Osteocyte (in vitro differentiated cells): Measurements from ENCODE around the gene ARF1. TPM values are rescaled to one million over a fixed set of nuclear protein-coding genes. Genes with fewer than 3 reads are reported as not detected.

Source experiments
- DNase-seq: peaks from one replicate; pipeline ENCODE4 v3.0.0; 2021; ENCODE audit warnings: mixed read lengths; ENCODE audit not compliant: unreplicated experiment; ENCODE audit errors: extremely low spot score
- H3K27ac Mint-ChIP-seq: one replicate; pipeline ENCODE4 v1.8.0; 2021; ENCODE audit warnings: mild to moderate bottlenecking, mixed read lengths; ENCODE audit not compliant: unreplicated experiment
- H3K27me3 Mint-ChIP-seq: one replicate; pipeline ENCODE4 v1.8.0; 2021; ENCODE audit warnings: mixed read lengths; ENCODE audit not compliant: unreplicated experiment
- H3K36me3 Mint-ChIP-seq: one replicate; pipeline ENCODE4 v1.8.0; 2021; ENCODE audit warnings: mixed read lengths; ENCODE audit not compliant: unreplicated experiment
- H3K4me1 Mint-ChIP-seq: one replicate; pipeline ENCODE4 v1.8.0; 2021; ENCODE audit warnings: mixed read lengths; ENCODE audit not compliant: unreplicated experiment
- H3K4me3 Mint-ChIP-seq: one replicate; pipeline ENCODE4 v1.8.0; 2021; ENCODE audit warnings: mild to moderate bottlenecking, moderate library complexity, mixed read lengths; ENCODE audit not compliant: unreplicated experiment
- H3K9me3 Mint-ChIP-seq: one replicate; pipeline ENCODE4 v1.8.0; 2021; ENCODE audit warnings: mixed read lengths; ENCODE audit not compliant: unreplicated experiment
- total RNA-seq: library from RNA; stranded (reverse); gene quantifications from 2 replicates; pipeline ENCODE4 v1.2.1, GENCODE V29; 2021
- TF ChIP-seq, protein P1 (sequence below): fragments of 200-600 bp; sonication (generic); IDR thresholded peaks from 2 replicates; pipeline ENCODE4 v1.5.0; 2021; ENCODE audit warnings: antibody characterized with exemption, mild to moderate bottlenecking, moderate library complexity

Gene ARF1
- total RNA-seq, 1 donor from 2014 or later = 305 TPM

DNA sequence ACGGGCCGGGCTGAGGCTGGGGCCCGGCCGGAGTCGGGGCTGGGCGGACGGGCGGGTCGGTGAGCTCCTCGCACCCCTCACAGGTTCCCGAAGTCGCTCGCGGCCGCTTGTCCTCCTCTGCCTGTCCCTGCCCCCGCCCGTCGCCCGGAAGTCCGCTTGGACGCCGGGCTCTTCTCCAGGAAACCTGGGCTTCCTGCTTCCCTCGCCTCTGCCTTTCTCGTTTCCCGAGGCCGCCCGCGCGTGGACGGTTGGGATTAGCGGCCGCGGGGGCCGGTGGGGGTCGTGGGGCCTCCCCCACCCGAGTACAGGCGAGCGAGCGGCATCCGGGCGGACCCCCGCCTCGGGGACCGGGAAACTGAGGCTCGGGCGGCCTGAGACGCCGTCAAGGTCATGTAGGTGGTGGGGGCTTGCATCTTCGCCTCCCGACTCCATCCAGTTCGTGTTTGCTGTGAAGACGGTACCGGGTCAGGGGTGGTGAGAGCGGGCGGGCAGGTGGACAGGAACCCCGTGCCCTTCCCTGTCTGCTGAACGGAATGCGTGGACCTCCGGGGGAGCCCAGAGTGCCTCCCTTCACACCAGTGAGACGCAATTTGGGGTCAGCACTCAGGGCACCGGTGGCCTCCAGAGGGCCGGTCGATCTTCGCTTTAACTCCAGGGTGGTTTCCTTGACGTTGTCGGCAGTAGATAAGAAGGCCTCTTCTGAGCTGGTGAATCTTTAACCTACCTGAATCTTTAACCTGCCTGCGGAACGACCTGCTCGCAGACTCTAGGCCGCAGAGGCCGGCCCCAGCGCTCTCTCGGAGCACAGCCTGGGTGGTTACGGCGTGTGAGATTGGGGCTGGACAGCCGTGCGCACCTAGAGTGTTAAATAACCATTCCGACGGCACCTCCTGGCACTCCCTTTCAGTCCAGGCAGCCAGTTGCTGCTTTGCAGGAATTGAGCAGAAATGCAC, 686 bp downstream of the ARF1 start:
- H3K4me1 Mint-ChIP-seq = peaks cover 47% of the 10 kb centered on the region
- H3K36me3 Mint-ChIP-seq = no peaks in the 10 kb centered on the region
- no peak for DNase-seq

DNA sequence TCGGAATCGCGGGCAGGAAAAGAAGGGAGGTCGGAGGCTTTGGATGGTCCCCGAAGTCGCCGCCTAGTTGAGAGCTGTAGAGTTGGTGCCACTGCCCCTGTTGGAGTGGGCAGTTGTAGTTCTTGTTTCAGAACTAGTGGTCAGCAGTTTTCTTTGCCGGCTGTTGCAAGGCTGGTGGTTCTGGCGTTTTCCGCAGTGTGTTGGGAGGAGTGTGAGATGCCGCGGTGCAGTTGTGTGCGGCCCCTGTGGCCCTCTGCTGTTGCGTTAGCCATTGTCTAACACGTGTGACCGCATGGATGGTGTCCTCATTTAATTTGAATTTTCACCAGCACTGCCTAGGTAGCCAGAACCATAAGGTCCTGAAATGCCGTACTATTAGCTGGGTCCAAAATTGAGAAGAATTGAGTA, 1.4 kb downstream of the ARF1 start:
- Mint-ChIP-seq H3K9me3 (no peaks in the 10 kb centered on the region), H3K27ac (peak overlapping the region; percentile 94), H3K4me3 (peak overlapping the region; percentile 95), H3K27me3 (no peaks in the 10 kb centered on the region), H3K36me3 (no peaks in the 10 kb centered on the region), H3K4me1 (peaks cover 54% of the 10 kb centered on the region)
- TF ChIP-seq, protein P1, sequence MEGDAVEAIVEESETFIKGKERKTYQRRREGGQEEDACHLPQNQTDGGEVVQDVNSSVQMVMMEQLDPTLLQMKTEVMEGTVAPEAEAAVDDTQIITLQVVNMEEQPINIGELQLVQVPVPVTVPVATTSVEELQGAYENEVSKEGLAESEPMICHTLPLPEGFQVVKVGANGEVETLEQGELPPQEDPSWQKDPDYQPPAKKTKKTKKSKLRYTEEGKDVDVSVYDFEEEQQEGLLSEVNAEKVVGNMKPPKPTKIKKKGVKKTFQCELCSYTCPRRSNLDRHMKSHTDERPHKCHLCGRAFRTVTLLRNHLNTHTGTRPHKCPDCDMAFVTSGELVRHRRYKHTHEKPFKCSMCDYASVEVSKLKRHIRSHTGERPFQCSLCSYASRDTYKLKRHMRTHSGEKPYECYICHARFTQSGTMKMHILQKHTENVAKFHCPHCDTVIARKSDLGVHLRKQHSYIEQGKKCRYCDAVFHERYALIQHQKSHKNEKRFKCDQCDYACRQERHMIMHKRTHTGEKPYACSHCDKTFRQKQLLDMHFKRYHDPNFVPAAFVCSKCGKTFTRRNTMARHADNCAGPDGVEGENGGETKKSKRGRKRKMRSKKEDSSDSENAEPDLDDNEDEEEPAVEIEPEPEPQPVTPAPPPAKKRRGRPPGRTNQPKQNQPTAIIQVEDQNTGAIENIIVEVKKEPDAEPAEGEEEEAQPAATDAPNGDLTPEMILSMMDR = peak; percentile 14
- no peak for DNase-seq

More for the DNA sequence above, 686 bp downstream of the ARF1 start:
- TF ChIP-seq, protein P1 = no peak
- H3K4me3 Mint-ChIP-seq = peak overlapping the region; percentile 95
- H3K27ac Mint-ChIP-seq = peak overlapping the region; percentile 94
- no peaks in the 10 kb centered on the region for H3K9me3 Mint-ChIP-seq
- no peaks in the 10 kb centered on the region for H3K27me3 Mint-ChIP-seq

DNA sequence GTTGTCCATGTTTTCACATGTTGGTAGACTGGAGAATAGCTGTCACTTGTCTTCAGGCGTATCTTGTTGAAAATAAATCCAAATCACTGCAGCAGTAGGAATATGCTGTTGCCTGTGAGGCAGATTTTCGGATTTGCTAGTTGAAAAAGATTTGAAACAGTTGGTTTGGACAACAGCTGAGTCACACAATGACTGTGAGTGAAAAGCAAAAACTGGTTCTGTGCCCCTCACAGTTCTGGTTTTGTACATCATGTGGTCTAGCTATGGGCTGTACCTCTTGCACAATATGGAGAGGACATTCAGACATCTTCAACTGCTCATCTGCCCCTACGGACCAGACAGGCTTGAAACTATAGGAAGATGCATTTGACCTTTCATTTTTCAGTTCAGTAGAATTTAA, 1.8 kb downstream of the ARF1 start:
- peaks cover 58% of the 10 kb centered on the region for H3K4me1 Mint-ChIP-seq
- peak overlapping the region; percentile 95 for H3K4me3 Mint-ChIP-seq
- H3K36me3 Mint-ChIP-seq = no peaks in the 10 kb centered on the region
- TF ChIP-seq, protein P1 = no peak
- peak overlapping the region; percentile 94 for H3K27ac Mint-ChIP-seq
- no peaks in the 10 kb centered on the region for H3K27me3 Mint-ChIP-seq
- no peaks in the 10 kb centered on the region for H3K9me3 Mint-ChIP-seq
- no peak for DNase-seq

DNA sequence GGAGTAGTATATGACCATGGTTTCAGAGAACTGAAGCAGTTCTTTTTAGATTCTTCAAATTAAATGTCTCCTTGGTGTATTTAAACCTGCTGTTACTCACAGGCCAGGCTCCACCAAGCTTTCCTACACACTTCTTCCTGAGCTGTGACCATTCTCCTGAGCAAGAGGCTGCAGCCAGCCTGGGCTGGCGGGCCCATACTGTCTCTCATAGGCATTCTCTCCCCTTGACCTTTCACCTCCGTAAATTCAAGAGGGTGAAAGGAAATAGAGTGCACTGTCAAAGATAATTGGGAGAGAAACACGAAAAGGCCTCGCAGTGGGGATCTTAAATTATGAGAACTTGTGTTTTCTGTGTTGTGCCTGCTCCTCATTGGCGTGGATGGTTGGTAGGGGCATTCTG, 2.3 kb downstream of the ARF1 start:
- H3K36me3 Mint-ChIP-seq = no peaks in the 10 kb centered on the region
- no peaks in the 10 kb centered on the region for H3K9me3 Mint-ChIP-seq
- TF ChIP-seq, protein P1 = no peak
- H3K27ac Mint-ChIP-seq = peak overlapping the region; percentile 94
- peaks cover 61% of the 10 kb centered on the region for H3K4me1 Mint-ChIP-seq
- peak overlapping the region; percentile 95 for H3K4me3 Mint-ChIP-seq
- DNase-seq = no peak
- H3K27me3 Mint-ChIP-seq = no peaks in the 10 kb centered on the region

DNA sequence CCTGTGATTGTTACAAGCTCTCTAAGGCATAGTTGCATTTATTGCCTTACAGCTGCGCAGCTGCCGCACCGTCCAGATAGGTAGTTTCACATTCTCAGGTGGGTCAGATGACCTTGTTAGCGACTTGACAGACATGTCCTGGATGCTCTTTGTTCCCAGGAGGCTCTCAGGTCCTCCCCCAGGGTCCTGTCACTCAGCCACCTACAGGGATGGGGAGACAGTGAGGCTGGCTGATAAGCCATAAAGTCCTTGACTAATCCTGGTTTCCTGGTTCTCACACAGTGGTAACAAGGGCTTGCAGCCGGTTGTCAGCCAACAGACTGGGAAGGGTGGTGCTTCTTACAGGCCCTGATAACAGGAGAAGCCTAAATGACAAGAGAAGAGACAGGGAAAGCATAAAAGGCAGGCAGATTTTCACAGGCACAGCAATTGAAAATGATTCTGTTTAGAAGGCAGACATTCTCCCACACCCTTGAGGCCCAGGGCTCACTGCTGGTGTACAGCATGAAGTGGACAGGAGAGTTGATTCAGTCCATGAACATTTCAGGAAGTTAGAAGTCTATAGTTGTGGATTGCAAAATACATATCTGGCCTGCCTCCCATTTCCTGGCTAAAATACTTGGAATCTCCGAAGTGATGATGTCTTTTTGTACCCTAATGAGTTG, 2.9 kb downstream of the ARF1 start:
- peak overlapping the region; percentile 95 for H3K4me3 Mint-ChIP-seq
- H3K9me3 Mint-ChIP-seq = no peaks in the 10 kb centered on the region
- TF ChIP-seq, protein P1 = no peak
- peak overlapping the region; percentile 94 for H3K27ac Mint-ChIP-seq
- H3K27me3 Mint-ChIP-seq = no peaks in the 10 kb centered on the region
- DNase-seq = no peak
- no peaks in the 10 kb centered on the region for H3K36me3 Mint-ChIP-seq
- H3K4me1 Mint-ChIP-seq = peaks cover 67% of the 10 kb centered on the region
